WI38 (cell line): ENCODE data around the gene ATG5.

Source experiments
- H3K4me3 ChIP-seq: 2 replicates; pipeline ENCODE4 v1.5.1; 2011; ENCODE audit warnings: low read depth, mild to moderate bottlenecking, control low read depth, low read length
- TF ChIP-seq, protein P1 (sequence below): IDR thresholded peaks from 2 replicates; pipeline ENCODE4 v1.5.1; 2012; ENCODE audit warnings: low read depth, mild to moderate bottlenecking, control low read depth, low read length

The ATG5 gene

DNA sequence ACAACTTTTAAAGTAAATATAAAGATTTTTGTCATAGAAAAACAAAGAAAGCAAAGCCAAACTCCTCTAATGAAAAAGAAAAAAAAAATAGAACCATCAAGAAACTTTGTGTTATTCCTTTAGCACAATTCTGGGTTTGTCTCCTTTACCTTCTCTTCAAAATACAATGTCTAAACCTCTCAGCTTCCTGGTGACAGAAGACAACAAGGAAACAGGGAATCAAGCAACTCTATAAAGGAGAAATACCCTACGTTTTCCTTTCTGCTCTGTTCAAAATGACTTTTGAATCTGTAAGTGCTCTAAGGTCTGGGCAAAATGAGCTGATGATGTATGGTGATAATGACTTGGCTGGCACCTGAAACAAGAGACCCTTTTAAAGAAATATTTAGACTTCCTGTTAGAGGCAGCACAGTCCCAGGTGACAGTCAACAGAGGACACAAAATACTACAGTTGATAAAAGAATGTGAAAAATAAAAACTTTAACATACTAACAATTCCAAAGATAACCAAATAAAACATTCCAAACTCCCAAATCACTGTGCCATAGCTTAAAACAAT lies 138.1 kb downstream of the ATG5 start:
- no peak overlapping the region for H3K4me3 ChIP-seq
- TF ChIP-seq, protein P1, sequence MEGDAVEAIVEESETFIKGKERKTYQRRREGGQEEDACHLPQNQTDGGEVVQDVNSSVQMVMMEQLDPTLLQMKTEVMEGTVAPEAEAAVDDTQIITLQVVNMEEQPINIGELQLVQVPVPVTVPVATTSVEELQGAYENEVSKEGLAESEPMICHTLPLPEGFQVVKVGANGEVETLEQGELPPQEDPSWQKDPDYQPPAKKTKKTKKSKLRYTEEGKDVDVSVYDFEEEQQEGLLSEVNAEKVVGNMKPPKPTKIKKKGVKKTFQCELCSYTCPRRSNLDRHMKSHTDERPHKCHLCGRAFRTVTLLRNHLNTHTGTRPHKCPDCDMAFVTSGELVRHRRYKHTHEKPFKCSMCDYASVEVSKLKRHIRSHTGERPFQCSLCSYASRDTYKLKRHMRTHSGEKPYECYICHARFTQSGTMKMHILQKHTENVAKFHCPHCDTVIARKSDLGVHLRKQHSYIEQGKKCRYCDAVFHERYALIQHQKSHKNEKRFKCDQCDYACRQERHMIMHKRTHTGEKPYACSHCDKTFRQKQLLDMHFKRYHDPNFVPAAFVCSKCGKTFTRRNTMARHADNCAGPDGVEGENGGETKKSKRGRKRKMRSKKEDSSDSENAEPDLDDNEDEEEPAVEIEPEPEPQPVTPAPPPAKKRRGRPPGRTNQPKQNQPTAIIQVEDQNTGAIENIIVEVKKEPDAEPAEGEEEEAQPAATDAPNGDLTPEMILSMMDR = no peak

DNA sequence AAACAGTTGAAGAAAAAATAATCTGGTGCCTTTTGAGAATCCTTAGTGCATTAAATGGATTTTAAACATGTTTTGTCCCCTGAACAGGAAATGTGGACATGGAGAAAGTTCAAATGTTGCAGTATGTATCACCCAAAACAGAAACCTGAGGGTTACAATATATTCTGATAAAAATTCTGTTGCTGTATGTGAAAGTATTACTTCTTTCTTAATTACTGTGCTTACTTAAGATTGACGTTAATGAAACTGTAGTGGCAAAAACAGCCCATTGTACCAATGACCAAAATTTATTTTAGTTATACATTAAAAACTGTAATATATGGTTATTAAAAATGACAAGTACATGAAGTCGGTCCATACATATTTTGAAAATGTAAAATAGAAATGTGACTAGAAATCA lies 138.8 kb downstream of the ATG5 start:
- no peak overlapping the region for H3K4me3 ChIP-seq
- TF ChIP-seq, protein P1 = no peak

- TF ChIP-seq, protein P1 = no peak
- no peak overlapping the region for H3K4me3 ChIP-seq
Observed at GRCh38 chr6:106186172-106186571, 139.4 kb downstream of the ATG5 start.

DNA sequence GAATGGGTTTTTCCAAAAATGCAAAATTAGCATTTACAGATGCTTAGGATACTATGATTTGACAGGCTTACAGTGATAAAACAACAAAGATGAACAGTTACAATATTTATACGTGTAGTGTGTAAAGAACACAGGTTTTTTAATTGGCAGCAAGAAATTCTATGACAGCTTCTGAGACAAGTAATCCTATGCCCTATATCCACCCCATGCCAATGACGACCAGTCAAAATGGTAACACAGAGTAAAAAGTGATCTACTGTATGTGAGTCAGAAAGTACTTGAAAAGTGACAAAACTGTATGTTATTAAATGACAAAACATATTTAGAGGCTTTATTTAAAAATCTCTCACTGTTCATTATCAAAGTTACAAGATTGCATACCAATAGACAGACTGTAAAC lies 139.9 kb downstream of the ATG5 start:
- no peak overlapping the region for H3K4me3 ChIP-seq
- TF ChIP-seq, protein P1 = no peak

DNA sequence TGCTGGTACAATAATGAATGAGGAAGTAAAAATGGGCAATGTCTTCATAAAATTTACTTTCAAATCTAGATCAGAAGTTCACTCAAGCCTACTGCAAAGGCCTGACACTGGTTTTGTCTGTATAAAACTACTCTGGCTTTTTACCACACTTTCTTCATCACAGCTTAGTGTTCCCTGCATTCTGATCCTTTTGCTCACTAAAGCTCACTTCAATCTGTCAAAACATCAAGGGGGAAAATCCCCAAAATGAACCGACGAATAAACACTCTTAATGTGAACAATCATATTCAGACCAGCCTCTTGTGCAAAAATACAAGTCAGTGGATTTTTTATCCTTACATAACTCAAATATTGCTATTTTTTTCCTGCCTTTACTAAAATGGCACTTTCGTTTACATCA lies 140.9 kb downstream of the ATG5 start:
- H3K4me3 ChIP-seq = no peak overlapping the region
- TF ChIP-seq, protein P1 = no peak

DNA sequence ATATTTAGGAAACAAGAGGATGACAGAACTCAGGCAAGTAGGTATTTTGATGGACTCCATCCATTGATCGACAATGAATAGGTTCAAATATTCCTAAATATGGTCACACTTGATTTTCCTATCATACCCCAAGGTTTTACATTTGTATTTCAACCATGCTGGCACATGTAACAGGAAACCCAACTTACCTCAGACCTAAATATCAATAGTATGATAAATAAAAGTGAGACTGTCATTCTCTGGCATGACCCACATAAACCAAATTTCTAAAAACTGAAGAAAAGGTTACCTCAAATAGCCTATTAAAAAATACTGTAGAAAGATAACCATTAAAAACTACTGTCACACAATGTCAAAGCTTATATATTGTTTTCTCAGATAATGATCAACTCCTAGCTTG lies 142.1 kb downstream of the ATG5 start:
- TF ChIP-seq, protein P1 = no peak
- no peak overlapping the region for H3K4me3 ChIP-seq

- TF ChIP-seq, protein P1 = no peak
- H3K4me3 ChIP-seq = no peak overlapping the region
Observed at GRCh38 chr6:106182455-106182854, 143.1 kb downstream of the ATG5 start.
